RWPE2 (cell line): ENCODE results near the gene FNIP2.
A peak's percentile ranks its signal among the peaks of the same experiment; 100 is the strongest.
"Not testable (repeated sequence)": the region's sequence is repeated elsewhere in the genome, so short reads cannot be mapped to it uniquely, and the experiment has no call there.

Experiments
- ATAC-seq: fragments of 200-7000 bp; cut with Tn5 transposase; 3 replicates; pipeline ENCODE4 v1.9.1; 2021; ENCODE audit warnings: low read depth
- DNase-seq: peaks from one replicate; pipeline ENCODE4 v3.0.0-alpha.2; 2020; ENCODE audit warnings: low spot score
- H3K27ac ChIP-seq: fragments of 450-650 bp; 2 replicates; pipeline ENCODE4 v1.5.1; 2017; ENCODE audit warnings: mild to moderate bottlenecking; ENCODE audit not compliant: poor library complexity, severe bottlenecking
- H3K27me3 ChIP-seq: fragments of 250-450 bp; sonication (Bioruptor Pico); 2 replicates; pipeline ENCODE4 v1.5.1; 2021; ENCODE audit warnings: mild to moderate bottlenecking, moderate library complexity; ENCODE audit not compliant: insufficient read depth, poor library complexity, severe bottlenecking
- H3K36me3 ChIP-seq: fragments of 250-450 bp; sonication (Bioruptor Pico); 2 replicates; pipeline ENCODE4 v1.5.1; 2020; ENCODE audit warnings: low read depth, mild to moderate bottlenecking, moderate library complexity
- H3K4me1 ChIP-seq: fragments of 250-450 bp; sonication (Bioruptor Pico); 2 replicates; pipeline ENCODE4 v1.5.1; 2021; ENCODE audit warnings: mild to moderate bottlenecking, moderate library complexity; ENCODE audit not compliant: insufficient read depth, poor library complexity, severe bottlenecking
- H3K4me3 ChIP-seq: fragments of 250-450 bp; sonication (Bioruptor Pico); 2 replicates; pipeline ENCODE4 v1.5.1; 2021; ENCODE audit warnings: mild to moderate bottlenecking, moderate library complexity; ENCODE audit not compliant: severe bottlenecking
- H3K9me3 ChIP-seq: fragments of 250-450 bp; sonication (Bioruptor Pico); 2 replicates; pipeline ENCODE4 v1.5.1; 2021; ENCODE audit warnings: mild to moderate bottlenecking, moderate library complexity; ENCODE audit not compliant: severe bottlenecking
- TF ChIP-seq, protein P1 (sequence below): fragments of 450-650 bp; IDR thresholded peaks from one replicate; pipeline ENCODE4 v1.5.1; 2017; ENCODE audit warnings: mild to moderate bottlenecking, moderate library complexity; ENCODE audit not compliant: poor library complexity, severe bottlenecking

FNIP2 gene

DNA sequence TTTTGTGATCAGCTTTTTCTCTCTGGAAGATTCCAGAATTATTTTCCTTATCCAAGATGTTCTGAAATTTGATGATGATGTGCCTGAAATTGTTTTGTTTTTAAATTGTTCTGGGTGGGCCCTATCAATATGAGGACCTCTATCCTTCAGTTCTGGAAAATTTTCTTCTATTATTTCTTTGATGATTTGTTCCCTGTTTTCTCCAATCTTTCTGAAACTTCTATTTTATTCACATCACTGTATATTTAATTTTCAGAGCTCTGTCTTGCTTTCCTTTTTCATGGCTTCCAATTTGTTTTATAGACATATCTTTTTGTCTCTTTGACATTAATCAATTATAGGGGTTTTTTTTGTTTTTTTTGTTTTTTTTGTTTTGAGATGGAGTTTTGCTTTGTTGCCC lies 12.2 kb upstream of the FNIP2 start:
- Histone ChIP-seq H3K4me1 (no peaks in the 10 kb centered on the region), H3K27ac (no peak overlapping the region), H3K27me3 (no peaks in the 10 kb centered on the region), H3K9me3 (no peaks in the 10 kb centered on the region), H3K4me3 (no peak overlapping the region), H3K36me3 (no peaks in the 10 kb centered on the region)
- no peak for ATAC-seq
- TF ChIP-seq, protein P1, sequence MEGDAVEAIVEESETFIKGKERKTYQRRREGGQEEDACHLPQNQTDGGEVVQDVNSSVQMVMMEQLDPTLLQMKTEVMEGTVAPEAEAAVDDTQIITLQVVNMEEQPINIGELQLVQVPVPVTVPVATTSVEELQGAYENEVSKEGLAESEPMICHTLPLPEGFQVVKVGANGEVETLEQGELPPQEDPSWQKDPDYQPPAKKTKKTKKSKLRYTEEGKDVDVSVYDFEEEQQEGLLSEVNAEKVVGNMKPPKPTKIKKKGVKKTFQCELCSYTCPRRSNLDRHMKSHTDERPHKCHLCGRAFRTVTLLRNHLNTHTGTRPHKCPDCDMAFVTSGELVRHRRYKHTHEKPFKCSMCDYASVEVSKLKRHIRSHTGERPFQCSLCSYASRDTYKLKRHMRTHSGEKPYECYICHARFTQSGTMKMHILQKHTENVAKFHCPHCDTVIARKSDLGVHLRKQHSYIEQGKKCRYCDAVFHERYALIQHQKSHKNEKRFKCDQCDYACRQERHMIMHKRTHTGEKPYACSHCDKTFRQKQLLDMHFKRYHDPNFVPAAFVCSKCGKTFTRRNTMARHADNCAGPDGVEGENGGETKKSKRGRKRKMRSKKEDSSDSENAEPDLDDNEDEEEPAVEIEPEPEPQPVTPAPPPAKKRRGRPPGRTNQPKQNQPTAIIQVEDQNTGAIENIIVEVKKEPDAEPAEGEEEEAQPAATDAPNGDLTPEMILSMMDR: no peak
- no peak for DNase-seq

DNA sequence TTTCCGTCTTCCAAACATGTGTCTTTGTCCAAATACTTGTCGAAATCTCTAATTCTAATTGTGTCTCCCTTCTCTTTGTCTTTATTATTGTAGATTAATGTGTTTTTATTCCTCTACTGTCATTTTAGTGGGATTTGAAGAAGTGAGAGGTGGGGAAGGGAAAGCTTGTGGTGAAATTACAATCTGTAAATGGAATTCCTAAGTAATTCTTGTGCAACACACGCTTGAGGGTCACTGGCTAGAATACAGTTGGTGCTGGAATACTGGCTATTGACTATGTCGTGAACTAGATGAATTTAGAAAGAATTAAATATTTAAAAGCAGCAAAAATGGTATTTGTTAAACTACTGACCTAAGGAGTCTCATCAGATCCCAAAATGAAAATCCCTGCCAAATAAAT lies 10.7 kb upstream of the FNIP2 start:
- TF ChIP-seq, protein P1: no peak
- H3K9me3 ChIP-seq: no peaks in the 10 kb centered on the region
- no peaks in the 10 kb centered on the region for H3K27me3 ChIP-seq
- H3K4me1 ChIP-seq: no peaks in the 10 kb centered on the region
- H3K36me3 ChIP-seq: no peaks in the 10 kb centered on the region
- no peak for ATAC-seq
- no peak overlapping the region for H3K27ac ChIP-seq
- no peak for DNase-seq
- no peak overlapping the region for H3K4me3 ChIP-seq

DNA sequence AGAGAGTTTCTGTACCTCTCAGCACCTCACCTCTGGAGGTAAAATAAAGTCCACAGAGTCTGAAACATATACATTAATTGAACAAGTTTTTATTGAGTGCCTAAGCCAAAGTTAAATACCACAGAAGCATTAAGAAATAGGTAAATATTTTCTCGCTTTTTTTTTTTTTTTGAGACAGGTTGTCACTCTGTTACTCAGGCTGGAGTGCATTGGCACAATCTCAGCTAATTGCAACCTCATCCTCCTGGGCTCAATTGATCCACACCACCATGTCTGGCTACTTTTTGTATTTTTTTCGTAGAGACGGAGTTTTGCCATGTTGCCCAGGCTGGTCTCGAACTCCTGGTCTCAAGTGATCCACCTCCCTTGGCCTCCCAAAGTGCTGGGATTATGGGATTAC lies 10.1 kb upstream of the FNIP2 start:
- TF ChIP-seq, protein P1: no peak
- no peaks in the 10 kb centered on the region for H3K27me3 ChIP-seq
- H3K36me3 ChIP-seq: no peaks in the 10 kb centered on the region
- DNase-seq (no peak), ATAC-seq (no peak)
- no peaks in the 10 kb centered on the region for H3K4me1 ChIP-seq
- H3K4me3 ChIP-seq: no peak overlapping the region
- no peak overlapping the region for H3K27ac ChIP-seq
- H3K9me3 ChIP-seq: no peaks in the 10 kb centered on the region

DNA sequence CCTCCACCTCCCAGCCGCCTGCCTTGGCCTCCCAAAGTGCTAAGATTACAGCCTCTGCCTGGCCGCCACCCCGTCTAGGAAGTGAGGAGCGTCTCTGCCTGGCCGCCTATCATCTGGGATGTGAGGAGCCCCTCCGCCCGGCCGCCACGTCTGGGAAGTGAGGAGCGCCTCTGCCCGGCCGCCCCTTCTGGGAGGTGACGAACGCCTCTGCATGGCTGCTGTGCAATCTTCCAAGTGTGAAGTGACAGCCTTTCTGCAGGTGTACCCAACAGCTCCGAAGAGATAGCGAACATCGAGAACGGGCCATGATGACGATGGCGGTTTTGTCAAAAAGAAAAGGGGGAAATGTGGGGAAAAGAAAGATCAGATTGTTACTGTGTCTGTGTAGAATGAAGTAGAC lies 9.3 kb upstream of the FNIP2 start:
- H3K27ac ChIP-seq, DNase-seq, ATAC-seq: not testable (repeated sequence)

DNA sequence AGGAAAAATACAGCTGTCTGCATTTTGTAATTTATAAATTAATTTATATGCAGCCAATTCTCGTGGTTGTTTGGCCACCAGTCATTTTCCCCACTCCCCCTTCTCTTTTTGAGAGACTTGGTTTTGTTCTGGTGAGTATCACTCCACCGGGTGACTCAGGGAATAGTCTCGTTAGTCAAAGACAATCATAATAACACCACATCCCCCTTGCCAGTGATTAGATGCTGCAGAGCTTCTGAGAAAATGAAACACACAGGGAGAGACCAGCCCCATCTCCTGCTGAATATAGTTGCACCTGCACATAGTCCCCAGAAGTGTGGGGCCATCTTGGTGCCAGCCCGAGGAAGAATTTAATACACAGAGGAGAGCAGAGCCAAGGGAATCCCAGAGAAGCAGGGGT lies 8.0 kb upstream of the FNIP2 start:
- DNase-seq (no peak), ATAC-seq (peak; percentile 54; the same call in 1 of the 3 replicates)
- Histone ChIP-seq H3K27ac (no peak overlapping the region), H3K36me3 (no peaks in the 10 kb centered on the region), H3K27me3 (no peaks in the 10 kb centered on the region), H3K9me3 (no peaks in the 10 kb centered on the region), H3K4me1 (no peaks in the 10 kb centered on the region), H3K4me3 (no peak overlapping the region)
- TF ChIP-seq, protein P1: no peak

More for the DNA sequence above, 9.3 kb upstream of the FNIP2 start:
- not testable (repeated sequence) for H3K36me3 ChIP-seq, H3K4me1 ChIP-seq, H3K27me3 ChIP-seq, H3K4me3 ChIP-seq, H3K9me3 ChIP-seq
